IPS-NIHi7 (cell line): ENCODE measurements around the gene RNF157.
"Not testable (repeated sequence)": the region's sequence is repeated elsewhere in the genome, so short reads cannot be mapped to it uniquely, and the experiment has no call there.

Source experiments
- DNase-seq: peaks from one replicate; pipeline ENCODE4 v3.0.0; 2012; ENCODE audit warnings: mixed read lengths; ENCODE audit errors: extremely low spot score

The RNF157 gene

GRCh38 chr17:76234354-76234679, 6.0 kb downstream of the RNF157 start:
- no peak for DNase-seq

DNA sequence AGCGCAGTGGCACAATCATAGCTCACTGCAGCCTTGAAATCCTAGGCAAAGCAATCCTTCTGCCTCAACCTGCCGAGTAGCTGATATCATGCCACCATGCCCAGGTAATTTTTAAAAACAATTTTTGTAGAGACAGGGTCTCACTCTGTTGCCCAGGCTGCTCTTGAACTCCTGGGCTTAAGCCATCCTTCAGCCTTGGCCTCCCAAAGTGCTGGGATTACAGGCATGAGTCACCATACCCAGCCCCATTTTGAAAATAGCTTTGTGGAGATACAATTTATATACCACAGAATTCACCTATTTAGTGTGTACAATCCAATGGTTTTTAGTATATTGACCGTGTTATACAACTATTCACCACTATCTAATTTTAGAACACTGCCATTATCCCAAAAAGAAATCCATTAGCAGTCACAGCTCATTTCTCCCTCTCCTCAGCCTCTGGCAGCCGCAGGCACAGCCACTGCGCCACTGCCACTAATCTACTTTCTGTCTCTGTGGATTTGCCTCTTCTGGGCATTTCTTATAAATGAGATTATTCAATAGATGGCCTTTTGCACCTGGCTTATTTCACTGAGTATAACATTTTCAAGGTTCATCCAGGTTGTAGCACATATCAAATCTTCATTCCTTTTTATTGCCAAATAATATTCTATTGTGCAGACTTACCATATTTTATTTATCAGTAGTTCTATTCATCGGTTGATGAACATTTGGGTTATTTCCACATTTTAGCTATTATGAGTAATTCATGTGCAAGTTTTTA, 6.5 kb downstream of the RNF157 start:
- no peak for DNase-seq

GRCh38 chr17:76232342-76232741, 8.0 kb downstream of the RNF157 start:
- no peak for DNase-seq

DNA sequence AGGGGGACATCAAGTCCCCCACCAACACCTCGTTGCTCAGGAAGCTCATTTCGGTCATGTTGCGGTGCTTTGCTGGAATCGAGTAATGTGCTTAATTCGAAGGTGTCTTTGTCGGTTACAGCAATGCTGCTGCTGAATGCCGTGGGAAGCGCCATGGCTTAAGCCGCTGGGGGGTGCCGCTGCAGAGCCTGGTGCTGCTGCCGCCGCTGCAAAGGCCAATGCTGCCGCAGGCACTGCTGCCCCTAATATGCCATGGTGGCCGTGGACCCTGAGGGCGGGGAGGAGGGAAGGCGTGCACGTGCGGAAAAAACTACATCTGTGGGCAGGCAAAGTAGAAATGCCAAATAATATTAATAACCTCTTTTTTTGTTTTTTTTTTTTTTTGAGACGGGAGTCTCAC, 13.5 kb downstream of the RNF157 start:
- not testable (repeated sequence) for DNase-seq

- not testable (repeated sequence) for DNase-seq
Measured at GRCh38 chr17:76225373-76226086, 14.8 kb downstream of the RNF157 start.

DNA sequence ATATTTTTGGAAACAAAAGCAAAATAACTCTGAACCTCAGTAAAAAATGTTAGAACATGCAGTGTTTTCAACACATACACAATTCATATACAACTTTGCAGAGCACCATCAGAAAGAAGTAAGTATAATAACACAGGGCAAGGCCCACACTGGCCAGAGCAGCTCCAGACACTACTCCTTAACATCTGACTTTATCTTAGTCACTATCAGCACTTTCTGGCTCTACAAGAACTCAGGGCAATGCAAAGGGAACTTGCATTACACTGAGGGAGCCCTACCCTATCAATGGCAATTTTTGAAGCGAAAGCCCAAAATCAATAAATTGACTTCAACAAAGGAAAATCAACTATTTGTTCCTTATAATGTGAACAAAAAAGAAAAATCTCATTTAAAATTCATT, 16.5 kb downstream of the RNF157 start:
- no peak for DNase-seq

DNA sequence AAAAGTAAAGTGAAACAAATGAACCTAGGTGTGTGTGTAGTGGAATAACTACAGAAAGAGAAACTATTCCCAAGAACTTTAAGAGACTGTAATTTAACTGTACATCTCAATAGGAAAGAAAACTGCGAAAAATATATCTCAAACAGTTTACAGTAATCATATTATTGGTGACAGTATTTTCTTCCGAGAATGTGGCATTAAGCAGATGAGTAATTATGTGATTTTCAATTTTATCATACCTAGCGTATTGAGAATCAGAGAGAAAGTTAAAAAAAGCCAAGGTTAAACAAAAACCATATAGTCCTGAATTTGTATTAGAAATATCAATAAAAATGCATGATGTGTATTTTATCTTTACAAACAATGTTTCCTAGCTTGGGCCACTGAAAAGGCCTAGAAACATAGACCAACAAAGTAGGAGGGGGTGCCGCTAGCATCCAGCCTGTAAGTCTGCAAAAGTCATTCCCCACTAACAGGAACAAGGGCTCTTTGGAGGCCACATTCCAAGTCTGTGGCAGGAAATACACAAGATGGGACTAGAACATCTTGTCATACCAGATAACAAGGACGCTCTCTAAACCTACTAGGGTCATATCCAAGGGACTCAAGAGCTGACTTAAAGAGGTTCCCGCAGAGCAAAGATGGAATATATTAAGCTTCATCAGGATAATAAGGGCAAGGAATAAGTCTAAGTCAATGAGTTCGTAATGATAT, 20.5 kb downstream of the RNF157 start:
- no peak for DNase-seq

DNA sequence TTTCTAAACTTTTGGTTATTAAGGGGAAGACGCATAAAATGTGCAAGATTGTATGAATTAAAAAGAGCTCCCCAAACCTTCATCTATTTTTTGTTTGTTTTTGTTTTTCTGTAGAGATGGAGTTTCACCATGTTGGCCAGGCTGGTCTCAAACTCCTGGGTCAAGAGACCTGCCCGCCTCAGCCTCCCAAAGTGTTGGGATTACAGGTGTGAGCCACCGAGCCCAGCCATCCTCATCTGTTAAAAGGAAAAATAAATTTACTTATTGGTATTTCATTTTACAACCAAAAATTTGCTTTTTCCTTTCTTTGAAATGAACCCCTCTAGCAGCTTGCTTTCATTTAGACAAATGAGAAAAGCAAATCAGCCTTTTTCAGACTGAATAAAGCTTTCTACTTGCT, 23.2 kb downstream of the RNF157 start:
- DNase-seq: no peak

DNA sequence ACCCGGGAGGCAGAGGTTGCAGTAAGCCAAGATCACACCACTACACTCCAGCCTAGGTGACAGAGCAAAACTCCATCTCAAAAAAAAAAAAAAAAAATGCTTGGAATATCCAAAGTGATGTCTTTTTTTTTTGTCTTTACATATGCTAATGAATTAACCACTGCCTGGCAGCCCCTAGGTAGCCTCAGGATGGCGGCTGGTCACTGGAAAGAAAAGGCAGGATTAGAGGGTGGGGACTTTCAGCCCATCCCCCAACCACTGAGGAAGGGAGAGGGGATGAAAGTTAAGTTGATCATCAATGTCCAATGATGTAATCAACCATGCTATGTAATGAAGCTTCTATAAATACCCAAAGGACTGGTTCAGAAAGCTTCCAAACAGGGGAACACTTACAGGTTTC, 26.8 kb downstream of the RNF157 start:
- no peak for DNase-seq

DNA sequence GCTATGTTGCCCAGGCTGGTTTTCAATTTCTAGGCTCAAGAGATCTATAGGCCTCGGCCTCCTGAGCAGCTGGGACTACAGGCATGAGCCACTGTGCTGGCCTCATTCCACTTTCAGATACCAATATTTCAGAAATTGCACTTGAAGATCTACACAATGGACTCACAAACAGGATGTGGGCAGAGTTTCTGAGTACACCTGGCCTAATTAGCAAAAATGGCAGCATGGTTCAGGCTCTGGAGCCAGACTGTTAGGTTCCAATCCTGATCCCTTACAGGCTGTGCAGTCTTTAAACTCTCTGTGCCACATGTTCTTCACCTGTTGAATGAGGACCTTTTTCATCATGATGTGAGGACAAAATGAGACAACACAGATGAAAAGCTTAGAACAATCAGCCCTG, 32.2 kb downstream of the RNF157 start:
- no peak for DNase-seq

DNA sequence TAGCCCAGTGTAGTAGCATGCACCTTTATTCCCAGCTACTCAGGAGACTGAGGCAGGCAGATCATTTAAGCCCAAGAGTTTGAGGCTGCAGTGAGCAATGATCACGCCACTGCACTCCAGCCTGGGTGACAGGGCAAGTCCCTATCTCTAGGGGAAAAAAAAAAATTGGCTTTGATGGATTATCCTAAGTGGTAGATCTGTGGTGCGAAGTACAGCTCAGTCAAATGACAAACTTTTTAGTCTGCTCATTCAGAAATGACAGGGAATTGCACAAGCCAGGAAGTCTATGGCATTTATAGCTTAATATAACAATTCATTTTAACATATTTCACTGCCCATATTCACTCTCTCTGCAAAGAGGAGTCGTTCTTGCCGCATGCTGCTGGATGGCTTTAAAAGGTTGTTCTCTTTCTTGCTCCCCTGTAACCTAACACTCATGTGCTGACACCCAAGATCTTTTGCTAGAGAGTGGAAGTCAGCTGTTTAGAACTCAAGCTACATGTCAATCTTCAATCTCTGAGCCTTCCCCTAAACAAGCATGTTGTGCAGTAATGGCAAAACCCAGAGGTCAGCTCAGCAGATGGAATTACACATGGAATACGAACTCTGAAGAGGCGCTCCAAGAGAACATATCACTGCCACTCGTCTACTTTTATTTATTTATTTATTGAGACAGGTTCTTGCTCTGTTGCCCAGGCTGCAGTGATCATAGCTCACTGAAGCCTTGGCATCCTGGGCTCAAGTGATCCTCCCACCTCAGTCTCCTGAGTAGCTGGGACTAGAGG, 32.8 kb downstream of the RNF157 start:
- no peak for DNase-seq

- DNase-seq: not testable (repeated sequence)
Measured at GRCh38 chr17:76205542-76206144, 34.6 kb downstream of the RNF157 start.

DNA sequence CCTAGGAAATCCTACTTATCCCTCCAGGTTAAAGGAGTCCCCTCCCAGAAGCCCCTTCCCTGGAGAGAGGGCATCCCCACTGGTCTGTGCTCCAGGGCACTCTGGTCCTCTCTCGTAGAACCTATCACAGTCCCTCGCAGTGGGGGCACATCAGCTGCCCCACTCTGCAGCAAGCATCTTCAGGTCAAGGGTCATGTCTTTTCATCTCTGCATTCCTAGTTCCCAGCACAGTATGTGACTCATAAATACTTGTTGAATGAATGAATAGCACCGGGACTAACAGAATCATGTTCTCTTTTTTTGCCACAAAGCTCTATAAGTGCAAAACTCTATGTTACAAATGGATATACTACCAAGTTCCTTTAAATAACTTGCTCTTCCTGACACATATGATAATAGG, 36.0 kb downstream of the RNF157 start:
- no peak for DNase-seq

DNA sequence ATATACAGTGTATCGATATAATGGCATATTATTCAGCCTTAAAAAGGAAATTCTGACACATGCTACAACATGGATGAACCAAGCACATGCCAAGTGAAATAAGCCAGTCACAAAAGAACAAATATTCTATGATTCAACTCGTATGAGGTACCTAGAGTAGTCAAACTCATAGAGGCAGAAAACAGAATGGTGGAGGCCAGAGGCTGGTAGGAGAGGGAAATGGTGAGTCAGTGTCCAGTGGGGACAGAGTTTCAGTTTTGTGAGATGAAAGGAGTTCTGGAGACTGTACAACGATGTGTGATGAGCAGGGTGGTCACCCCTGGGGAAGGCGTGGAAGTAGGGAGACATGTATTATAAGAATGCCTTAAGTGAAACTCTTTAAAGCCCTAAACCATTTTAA, 39.9 kb downstream of the RNF157 start:
- DNase-seq: no peak

DNA sequence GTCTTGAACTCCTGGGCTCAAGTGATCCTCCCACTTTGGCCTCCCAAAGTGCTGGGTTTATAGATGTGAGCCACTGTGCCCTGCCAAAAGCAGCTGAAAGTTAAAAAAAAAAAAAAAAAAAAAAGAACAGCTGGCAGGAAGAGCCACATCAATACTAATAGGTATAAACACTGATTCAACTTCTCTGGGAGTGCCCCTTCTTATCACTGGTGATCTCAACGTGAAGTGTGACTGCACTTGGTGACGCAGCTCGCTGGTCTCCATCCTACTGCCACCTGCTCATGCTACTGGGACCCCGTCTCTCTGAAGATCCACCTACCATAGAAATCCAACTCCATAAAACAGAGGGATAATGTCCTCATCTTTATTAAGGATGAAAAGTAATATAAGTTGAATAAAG, 40.8 kb downstream of the RNF157 start:
- DNase-seq: no peak

GRCh38 chr17:76198702-76199101, 41.6 kb downstream of the RNF157 start:
- DNase-seq: no peak

GRCh38 chr17:76197911-76198310, 42.4 kb downstream of the RNF157 start:
- DNase-seq: no peak

- no peak for DNase-seq
Measured at GRCh38 chr17:76196675-76197074, 43.6 kb downstream of the RNF157 start.

DNA sequence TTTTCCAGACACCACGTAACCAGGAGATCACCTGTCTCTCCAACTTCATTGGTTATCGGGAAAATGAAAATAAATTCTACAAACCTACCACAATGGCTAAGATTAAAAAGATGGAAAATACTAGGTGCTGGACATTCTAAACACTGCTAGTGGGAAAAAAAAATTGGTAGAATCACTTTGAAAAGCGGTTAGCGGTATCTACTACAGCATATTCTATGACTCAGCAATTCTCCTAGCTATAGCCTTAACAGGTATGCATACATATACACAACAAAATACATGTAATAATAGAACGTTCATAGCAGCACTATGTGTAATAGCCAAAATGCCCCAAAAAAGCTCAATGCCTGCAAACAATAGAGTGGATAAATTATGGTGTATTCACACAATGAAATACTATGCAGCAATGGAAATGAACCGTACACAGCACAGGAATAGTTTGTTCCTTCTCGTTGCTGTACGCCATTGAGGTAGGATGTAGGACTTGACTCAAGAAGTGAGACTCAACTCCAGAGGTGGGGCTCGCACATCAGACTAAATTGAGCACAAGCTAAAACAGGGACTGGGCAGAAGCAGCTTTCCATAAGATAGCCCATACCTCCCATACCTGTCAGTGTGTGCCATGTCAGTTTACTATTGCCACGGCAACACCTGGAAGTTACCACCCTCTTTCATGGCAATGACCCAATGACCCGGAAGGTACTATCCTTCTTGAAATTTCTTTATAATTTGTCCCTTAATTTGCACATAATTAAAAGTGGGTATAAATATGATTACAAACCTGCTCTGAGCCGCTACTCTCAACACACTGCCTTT, 44.8 kb downstream of the RNF157 start:
- no peak for DNase-seq

- no peak for DNase-seq
Measured at GRCh38 chr17:76193591-76193990, 46.7 kb downstream of the RNF157 start.

DNA sequence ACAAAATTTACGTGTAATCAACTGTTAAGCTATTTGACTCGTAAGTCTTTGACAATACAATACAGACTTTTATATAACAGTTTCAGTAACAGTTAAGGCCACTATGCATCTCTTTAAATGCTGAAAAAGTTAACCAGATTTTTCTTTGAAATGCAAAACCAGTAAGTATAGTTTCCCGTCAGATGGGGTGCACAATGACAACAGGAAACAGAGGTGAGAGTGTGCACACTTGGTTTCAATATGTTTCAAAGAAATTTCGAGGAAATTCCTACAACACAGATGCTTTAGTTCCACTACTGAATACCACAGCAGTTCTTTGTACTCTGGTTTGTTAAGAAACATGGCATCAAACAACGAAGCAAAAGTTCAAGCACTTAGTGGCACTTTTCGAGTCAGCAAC, 48.4 kb downstream of the RNF157 start:
- DNase-seq: no peak
